LHCN-M2 (cell line): ENCODE results near the gene KLHDC9. TPM values are rescaled to one million over a fixed set of nuclear protein-coding genes. Genes with fewer than 3 reads are reported as not detected.
"Not testable (repeated sequence)": the region's sequence is repeated elsewhere in the genome, so short reads cannot be mapped to it uniquely, and the experiment has no call there.

Experiments
- DNase-seq: peaks from one replicate; pipeline ENCODE4 v3.0.0-alpha.2; 2012; ENCODE audit warnings: low read depth
- polyA plus RNA-seq: library from polyadenylated mRNA; unstranded; fragments of >200 nt; gene quantifications from one replicate; pipeline ENCODE4 v1.2.1, GENCODE V29; 2012; ENCODE audit warnings: missing spikeins
- total RNA-seq: library from RNA; depleted of rRNA; stranded (reverse); fragments of >200 nt; gene quantifications from 2 replicates; pipeline ENCODE4 v1.2.3, GENCODE V29; 2014; rRNA removed

KLHDC9 gene, protein sequence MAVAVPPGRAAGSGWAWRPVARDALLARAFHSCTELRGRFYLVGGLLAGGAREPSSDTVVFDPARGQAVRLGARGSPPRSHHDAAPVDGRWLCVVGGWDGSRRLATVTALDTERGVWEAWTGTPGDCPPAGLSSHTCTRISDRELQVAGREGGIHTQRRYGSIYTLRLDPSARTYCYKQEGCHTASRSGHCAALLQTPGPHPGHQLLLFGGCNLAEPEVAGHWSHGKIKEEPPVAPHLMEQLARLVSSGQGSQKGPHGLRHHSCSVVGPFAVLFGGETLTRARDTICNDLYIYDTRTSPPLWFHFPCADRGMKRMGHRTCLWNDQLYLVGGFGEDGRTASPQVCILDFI
- total RNA-seq: 0.29 and 0.71 TPM in 2 replicates
- polyA plus RNA-seq: 0.58 TPM

DNA sequence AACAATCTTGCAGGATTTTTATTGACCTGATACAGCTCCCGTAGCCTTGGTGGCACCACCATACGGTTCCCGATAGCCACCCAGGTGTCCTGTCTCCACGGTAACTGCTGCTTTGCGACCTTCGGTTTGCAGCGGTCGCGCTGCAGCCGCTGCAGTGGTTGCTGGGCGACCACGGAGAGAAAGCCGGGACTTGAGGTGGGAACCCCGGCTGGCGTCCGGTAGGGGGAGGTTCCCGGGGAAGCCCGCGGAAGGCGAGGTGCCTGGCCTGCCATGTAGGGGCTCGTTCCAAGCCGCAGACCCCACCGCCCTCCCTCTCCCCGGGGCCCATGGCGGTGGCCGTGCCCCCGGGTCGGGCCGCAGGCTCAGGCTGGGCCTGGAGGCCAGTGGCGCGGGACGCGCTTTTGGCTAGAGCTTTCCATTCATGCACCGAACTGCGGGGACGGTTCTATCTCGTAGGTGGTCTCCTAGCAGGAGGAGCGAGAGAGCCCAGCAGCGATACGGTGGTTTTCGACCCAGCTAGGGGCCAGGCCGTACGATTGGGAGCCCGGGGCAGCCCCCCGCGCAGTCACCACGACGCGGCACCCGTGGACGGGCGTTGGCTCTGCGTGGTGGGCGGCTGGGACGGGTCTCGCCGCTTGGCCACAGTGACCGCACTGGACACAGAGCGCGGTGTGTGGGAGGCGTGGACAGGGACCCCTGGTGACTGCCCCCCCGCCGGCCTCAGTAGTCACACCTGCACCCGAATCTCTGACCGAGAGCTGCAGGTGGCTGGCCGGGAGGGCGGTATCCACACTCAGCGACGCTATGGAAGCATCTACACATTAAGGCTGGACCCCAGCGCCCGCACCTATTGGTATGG is at the start of gene KLHDC9:
Gene KLHDC9 (plus strand): TSS at position 152 of the 859 bp plus-strand sequence. CDS start 175 bp downstream, at position 327.
- DNase-seq: peak; percentile 58

DNA sequence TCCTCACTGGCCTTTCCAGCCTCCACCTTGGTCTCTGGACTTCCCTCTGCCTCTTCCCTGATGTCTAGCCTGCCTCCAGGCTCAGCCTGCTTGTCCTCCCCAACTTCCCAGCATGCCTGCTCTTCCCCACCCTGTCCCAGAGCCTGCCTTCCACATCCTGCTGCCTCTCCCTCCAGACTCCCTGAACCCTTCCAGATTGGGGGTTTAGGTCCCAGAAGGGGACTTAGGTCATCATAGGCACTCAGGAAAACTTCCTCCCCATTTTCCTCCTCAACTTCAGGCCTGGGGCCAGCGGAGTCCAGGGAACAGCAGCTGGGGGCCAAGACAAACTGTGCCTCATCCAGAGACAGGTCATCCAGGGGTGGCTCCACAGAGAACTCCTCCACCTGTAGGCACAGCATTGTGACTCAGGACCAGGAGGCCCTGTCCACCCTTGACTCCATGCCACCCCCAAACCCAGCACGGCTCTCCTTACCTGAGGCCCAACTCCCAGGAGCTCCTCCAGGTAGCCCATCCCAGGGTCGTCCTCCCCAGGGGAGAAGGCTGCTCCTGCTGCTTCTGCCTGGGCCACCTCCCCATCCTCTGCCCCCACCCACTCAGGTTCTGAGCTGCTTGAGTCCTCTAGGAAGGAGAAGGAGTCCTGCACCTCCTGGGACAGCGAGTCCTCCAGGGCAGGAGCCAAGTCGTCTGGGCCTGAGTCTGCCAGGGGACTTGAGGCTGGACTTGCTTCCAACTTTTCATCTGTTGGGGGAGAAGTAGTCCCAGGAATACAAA is 49.0 kb upstream of the KLHDC9 start:
- no peak for DNase-seq

DNA sequence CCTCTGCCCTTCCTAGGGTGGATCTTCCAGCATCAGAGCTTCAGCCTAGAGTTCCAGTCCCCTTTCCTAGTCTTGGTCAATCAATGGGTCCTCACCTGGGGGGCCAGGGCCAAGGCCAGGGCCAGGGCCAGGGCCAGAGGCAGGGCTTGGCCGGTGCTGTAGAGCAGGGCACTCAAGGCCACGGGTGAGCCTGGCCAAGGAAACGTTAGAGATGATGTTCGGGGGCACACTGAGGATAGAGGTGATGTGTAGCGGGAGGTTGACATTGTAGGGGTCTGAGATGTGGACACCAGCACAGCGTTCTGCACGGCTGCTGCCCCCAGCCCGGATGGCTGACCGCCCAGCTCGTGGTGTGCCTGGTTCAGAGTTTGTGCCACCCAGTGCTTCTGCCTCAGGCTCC is 46.9 kb upstream of the KLHDC9 start:
- DNase-seq: no peak

DNA sequence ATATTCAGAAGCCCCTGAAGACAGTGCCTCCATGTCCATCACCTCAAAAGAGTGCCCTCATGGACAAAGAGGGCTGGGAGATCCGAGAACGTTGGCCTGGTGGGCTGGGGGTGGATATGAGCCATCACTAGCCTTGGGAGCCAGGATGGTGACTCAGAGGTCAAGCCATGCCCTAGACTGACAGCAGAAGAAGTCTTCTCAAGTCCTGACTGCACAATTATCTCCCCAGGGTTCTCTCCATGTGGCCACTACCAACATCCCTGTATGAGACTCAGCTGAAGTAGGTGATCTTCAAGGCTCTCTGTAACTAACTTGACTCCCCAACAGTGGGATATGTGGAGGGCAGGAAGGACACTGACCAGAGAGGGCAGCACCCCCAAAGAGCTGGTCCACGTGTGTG is 45.3 kb upstream of the KLHDC9 start:
- no peak for DNase-seq

DNA sequence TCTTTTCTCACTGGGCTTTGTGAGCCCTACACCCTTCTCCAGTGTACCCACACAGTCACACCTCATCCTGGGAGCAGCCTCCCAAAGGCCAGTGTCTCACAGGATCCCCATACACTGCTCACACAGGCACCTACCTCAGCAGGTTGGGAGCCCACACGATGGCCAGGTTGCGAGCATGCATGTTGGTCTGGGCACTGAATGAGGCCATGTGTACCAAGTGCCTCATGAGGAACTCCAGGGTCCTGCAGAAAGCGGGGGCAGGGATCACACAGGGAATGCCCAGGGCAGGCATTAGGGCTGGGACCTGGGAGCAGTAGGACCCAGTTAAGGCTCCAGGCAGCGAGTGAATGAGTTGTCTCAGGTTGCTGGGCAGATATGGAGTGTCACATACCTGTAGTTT is 43.9 kb upstream of the KLHDC9 start:
- no peak for DNase-seq

DNA sequence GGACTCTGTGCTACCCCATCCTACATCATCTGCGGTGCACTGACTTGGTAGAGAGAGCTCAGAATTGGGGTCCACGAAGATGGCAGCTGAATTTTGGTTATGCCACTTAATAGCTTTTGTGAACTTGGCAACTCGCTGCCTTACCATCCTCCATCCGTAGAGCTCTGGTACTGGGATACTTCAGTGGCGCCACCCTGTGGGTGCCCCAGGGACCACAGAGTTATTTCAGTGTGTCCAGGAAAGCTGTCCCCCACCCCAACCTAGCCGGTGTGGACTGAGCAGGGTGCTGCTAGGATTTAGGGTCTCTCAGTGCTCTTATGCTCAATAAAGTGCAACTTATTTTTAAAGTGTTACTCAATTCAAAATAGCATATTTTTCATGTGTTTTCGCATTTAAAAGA is 43.4 kb upstream of the KLHDC9 start:
- DNase-seq: no peak

DNA sequence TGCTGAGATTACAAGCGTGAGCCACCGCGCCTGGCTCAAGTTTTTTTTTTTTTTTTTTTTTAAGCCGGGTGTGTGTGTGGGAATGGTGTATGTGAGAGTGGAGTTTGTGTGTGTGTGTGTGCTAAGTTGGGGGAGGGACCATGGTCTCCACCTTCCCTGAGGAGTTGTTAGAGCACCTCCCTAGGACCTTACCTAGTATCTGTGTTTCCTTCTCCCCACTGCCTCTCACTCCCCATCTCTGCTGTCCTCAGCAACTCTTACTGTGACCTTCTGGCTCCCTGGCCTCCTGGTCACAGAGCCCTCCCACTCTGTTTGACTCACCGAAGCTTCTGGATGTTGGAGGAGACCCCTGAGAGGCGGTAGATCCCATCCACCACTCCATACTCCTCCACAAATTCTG is 38.9 kb upstream of the KLHDC9 start:
- DNase-seq: no peak

DNA sequence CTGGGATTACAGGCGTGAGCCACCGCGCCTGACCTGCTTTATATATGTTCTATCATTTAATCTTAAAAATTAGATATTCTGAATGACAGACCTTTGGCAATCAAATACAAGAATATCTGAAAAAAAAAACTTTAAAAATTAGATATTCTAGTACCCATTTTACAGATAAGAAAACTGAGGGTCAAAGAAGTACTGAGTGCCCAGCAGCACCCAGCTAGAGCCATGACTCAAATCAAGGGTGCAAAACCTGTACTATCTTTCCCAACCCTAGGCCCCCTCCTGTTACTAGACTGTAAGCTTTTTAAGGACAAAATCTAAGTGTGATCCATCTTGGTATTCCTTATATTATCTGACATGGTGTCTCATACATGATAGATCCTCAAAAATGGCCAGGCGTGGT is 36.7 kb upstream of the KLHDC9 start:
- no peak for DNase-seq

DNA sequence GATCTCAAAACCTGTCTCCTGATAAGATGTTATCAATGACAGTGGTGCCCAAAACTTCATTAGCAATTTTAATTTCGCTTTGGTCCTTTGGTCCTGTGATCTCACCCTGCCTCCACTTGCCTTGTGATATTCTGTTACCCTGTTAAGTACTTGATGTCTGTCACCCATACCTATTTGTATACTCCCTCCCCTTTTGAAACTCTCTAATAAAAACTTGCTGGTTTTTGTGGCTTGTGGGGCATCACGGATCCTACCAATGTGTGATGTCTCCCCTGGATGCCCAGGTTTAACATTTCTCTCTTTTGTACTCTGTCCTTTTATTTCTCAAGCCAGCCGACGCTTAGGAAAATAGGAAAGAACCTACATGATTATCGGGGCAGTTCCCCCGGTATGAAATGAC is 34.2 kb upstream of the KLHDC9 start:
- not testable (repeated sequence) for DNase-seq

DNA sequence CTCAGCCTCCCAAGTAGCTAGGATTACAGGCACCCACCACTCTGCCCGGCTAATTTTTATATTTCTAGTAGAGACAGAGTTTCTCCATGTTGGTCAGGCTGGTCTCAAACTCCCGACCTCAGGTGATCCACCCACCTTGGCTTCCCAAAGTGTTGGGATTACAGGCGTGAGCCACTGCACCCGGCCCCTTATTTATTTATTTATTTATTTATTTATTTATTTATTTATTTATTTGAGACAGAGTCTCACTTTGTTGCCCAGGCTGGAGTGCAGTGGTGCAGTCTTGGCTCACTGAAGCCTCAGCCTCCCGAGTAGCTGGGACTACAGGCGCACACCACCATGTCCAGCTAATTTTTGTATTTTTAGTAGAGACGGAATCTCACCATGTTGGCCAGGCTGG is 32.5 kb upstream of the KLHDC9 start:
- not testable (repeated sequence) for DNase-seq

DNA sequence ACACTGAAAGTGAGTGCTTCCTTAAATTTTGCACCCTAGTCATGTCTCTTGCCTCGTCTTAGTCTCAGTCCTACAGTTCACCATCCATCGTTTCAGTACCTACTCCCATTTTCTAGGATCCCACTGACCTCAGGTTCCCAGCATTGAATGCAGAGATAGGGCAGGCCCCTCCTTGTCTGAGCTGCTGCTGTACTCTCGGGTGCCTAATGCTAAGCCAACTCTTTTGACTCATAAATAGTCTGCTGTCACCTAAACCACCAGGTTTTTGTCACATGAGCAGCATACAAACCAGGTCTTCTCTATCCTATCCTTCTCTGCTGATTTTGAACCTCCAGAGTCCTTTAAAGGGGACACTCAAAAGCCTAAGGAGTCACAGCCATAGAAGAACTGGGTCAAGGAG is 31.5 kb upstream of the KLHDC9 start:
- DNase-seq: no peak

DNA sequence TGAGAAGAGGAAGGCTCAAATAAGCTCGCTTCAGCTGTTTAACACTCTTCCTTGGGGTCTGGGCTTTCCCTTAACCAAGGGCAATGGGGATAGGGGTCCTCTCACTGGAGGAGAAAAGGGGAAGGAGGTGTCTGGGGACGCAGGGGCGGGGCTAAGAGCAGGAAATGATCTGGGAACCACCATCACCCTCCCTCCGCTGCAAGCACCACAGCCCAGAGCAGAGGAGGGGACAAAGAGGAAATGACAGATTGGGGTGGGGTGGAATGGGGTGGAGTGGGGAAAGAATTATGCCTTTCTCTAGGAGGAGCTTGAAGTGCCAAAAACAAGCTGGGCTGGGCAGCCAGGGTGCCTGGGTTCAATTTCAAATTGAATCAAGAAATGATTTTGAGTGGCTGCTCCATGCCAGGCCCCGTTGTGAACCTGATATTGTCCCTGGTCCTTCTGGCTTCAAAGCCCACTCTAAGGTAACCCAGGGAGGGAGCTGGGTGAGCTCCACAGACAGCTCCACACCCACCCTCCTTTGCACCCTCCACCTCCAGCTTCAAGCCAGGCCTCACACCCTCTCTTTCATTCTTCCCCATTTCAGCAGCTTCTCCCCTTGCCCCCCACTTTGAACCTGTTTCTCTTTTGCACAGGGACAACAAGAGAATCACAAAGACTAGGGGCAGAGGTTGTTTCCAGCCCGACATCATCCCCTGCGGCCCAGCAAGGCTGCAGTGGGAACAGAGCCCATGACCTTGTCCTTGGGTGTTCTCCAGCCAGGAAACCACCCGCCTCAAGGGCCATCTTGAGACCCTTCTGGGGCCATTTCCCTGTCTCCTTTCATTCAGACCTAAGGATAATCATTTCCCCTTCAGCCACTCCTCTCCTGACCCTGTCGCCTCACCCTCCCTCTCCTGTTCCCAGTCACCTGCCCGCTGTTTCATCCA is 29.6 kb upstream of the KLHDC9 start:
- DNase-seq: no peak

DNA sequence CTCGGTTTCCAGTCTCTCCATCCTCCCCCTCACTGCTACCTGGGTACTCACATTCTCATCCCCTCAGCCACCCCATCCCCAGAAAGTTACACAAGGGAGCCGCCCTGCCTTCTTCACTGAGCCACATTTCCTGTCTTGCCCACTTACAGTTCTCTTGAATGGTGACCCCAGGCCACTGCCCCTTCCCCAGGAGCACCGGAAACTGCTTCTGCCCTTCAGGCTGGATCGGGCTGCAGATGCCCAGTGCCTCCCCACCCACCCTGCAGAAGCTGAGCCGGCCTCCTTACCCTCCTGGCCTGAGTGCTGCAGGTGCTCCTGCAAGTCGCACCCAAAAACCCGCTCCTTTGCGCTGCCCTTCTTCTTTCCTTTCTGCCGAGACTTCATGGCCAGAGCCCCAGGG is 28.9 kb upstream of the KLHDC9 start:
- no peak for DNase-seq

DNA sequence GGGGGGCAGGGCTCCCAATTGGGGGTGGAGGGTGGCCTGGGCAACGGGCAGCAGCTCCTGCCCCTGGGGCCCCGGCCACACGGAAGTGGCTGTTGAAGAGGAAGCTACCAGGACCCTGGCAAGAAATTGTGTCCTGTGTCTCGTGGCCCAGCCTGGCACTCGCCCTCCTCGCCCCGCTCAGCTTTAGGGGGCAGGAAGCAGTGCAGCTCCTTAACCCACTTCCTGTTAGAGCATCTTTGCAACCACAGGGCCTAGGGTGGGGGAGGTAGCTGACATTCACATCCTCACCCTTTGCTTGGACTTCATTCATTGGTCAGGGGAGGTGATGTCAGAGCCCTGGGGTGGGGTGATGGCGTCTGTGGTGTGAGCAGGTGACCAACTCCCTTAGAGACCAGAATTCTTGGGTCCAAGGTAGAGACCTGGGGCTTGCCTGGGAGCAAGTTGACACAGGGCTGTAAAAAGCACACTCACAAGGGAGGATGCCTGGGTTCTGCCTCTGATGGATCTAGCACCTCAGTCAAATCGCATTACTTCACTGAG is 28.4 kb upstream of the KLHDC9 start, which contains the start of gene ARHGAP30:
Gene ARHGAP30 (minus strand): TSS at position 161 of the 540 bp plus-strand sequence. CDS start 267 bp downstream, outside the sequence.
- no peak for DNase-seq

DNA sequence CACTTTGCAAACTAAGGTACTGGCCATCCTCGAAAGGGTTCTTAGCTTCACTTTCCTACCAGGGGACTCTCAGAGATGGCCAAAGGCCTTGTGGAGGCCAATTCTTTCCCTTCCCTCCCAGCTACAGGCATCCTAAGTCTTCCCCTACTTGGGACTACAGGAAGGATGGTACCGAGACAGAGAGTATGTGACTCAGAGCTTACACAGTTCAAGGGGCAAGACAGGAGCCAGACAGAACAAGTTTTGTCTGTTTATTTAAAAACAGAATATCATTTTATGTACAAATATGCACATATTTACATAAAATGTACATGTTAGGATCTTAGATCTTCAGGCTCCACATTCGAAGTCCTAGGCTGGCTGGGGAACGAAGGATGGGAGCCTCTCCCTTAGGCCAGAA is 27.4 kb upstream of the KLHDC9 start:
- DNase-seq: no peak

DNA sequence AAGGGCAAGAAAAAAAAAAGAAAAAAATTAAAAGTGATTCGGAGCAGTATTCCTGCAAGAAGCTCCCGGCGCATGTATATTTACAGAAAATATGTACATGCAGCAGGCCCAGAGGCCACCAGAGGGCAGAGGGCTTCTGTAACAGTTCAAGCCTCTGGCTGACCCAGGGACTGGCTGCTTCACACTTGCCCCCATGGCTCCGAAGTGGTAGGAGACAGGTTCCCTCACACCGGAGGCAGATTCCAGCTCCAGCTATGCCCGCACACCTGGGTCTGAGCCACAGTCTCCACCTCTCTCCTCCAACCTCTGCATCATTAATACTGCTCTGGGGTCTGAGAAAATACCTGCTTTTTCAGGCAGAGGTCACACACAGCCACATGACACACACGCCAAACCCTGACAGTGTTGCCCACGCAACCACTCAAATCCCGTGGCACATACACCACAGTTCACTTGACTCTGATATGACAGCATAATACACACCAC is 26.2 kb upstream of the KLHDC9 start:
- DNase-seq: peak; percentile 44

DNA sequence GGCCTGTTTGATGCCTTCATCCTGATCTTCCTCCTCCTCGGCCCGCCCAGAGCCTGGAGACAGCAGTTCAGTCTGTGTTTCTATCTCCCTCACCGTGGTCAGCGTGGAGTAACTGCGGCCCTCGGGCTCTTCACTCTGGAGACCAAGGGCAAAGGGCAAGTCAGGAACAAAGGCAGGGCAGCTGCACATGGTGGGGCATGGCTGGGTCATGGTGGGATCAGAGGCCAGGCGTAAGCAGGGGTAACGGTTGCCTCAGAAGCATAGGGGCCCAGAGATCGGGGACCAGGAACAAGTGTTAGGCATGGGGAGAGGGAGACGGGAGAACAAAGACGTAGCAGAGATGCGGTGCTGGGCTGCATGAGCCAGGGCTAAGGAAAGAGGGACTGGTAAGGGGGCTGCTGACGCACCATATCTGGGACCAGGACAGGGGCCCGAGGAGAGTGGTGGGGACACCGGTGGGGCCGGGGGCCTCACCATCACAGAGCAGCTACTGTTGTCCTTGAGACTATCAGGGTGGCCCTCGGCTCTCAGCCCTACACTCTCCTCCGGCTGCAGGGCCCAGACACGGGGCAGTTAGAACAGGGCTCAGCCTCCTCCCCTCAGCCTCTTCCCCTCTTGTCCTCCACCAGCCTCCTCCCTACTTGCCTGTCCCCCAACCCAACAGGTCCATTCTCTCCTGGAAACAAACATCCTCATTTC is 25.3 kb upstream of the KLHDC9 start:
- no peak for DNase-seq

DNA sequence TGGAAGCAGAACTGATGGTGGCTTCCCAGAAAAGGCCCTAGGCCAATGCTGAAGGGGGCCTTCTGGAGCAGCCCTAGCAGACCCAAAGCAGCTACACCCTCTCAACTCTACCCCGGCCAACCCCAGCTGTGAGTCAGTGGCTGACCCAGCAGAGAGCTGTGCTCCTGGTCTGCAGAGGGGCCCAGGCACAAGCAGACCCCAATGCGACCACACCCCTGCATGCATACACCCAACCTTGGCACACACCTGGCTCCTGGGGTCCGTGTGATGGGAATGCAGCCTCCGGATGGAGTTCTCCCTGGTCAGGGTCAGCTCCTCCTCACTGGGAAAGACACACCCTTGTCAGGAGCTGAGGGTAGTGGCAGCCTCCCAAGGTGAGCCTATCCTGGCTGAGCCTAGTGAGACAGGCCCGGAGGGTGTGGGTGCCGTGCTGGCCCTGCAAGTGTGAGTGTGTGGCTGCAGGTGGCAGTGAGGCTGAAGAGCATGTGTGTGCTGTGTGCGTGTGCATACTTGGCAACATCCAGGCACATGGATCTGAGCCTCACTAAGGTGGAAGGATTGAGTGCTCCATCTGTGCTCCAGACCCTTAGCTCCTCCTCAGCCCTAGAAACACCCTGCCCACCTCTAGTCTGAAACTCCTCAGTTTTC is 24.6 kb upstream of the KLHDC9 start:
- no peak for DNase-seq
